CD14-positive monocyte (primary cell): ENCODE data around the gene MANSC4. TPM values are rescaled to one million over a fixed set of nuclear protein-coding genes. Genes with fewer than 3 reads are reported as not detected.

Experiments used
- DNase-seq, 3 donors: peaks; one replicate each; pipeline ENCODE4 v3.0.0-alpha.2; 2011 to 2022
- H2AFZ ChIP-seq: 2 replicates; pipeline ENCODE4 v1.6.0; 2012; ENCODE audit warnings: mild to moderate bottlenecking, low read depth, low read length, inconsistent platforms; ENCODE audit not compliant: insufficient read depth, poor library complexity, severe bottlenecking
- H3K27ac ChIP-seq, 2 donors: 1 replicate in 1 of 2; 2 replicates in 1 of 2; pipeline ENCODE4 v1.5.1; 2012 to 2013; ENCODE audit warnings: low read length in 2 of 2, control low read depth in 1 of 2, inconsistent platforms in 1 of 2, low read depth in 1 of 2, mild to moderate bottlenecking in 1 of 2
- H3K27me3 ChIP-seq, 2 donors: one replicate each; pipeline versions ENCODE4 v1.6.0 to v1.6.1; 2011 to 2013; ENCODE audit warnings: low read length in 2 of 2; ENCODE audit not compliant: control insufficient read depth in 2 of 2, insufficient read depth in 2 of 2
- H3K36me3 ChIP-seq, 2 donors: replicated peaks in 1 of 2; 1 replicate in 1 of 2; 2 replicates in 1 of 2; pipeline versions ENCODE4 v1.5.1 to v1.6.1; 2012 to 2013; ENCODE audit warnings: low read length in 2 of 2, control low read depth in 1 of 2, inconsistent platforms in 1 of 2, mild to moderate bottlenecking in 1 of 2; ENCODE audit not compliant: insufficient read depth in 2 of 2, control insufficient read depth in 1 of 2
- H3K4me1 ChIP-seq, 2 donors: 1 replicate in 1 of 2; 2 replicates in 1 of 2; pipeline versions ENCODE4 v1.5.1 to v1.6.1; 2012 to 2013; ENCODE audit warnings: low read length in 2 of 2, control low read depth in 1 of 2, inconsistent platforms in 1 of 2, mild to moderate bottlenecking in 1 of 2, moderate library complexity in 1 of 2; ENCODE audit not compliant: insufficient read depth in 2 of 2, control insufficient read depth in 1 of 2
- H3K4me2 ChIP-seq: replicated peaks from 2 replicates; pipeline ENCODE3; 2012; ENCODE audit warnings: low read length, moderate library complexity, mild to moderate bottlenecking; ENCODE audit not compliant: poor library complexity, severe bottlenecking; ENCODE audit errors: extremely low read depth
- H3K4me3 ChIP-seq, 3 experiments: fragments of 200-600 bp in 1 of 3; sonication (generic) in 1 of 3; replicated peaks in 1 of 3; 1 replicate in 2 of 3; 2 replicates in 1 of 3; pipeline ENCODE4 v1.5.1; 2011 to 2013; ENCODE audit warnings: low read length in 3 of 3, mild to moderate bottlenecking in 3 of 3, control low read depth in 2 of 3, low read depth in 2 of 3, inconsistent platforms in 1 of 3, moderate library complexity in 1 of 3
- H3K79me2 ChIP-seq: 2 replicates; pipeline ENCODE4 v1.6.0; 2012; ENCODE audit warnings: mild to moderate bottlenecking, control low read depth, inconsistent platforms, low read length, moderate library complexity; ENCODE audit not compliant: insufficient read depth
- H3K9ac ChIP-seq: 2 replicates; pipeline ENCODE4 v1.6.0; 2017; ENCODE audit warnings: low read length, mild to moderate bottlenecking; ENCODE audit not compliant: insufficient read depth, poor library complexity, severe bottlenecking
- H3K9me3 ChIP-seq, 2 donors: replicated peaks in 1 of 2; 1 replicate in 1 of 2; 2 replicates in 1 of 2; pipeline versions ENCODE4 v1.5.1 to v1.6.1; 2012 to 2013; ENCODE audit warnings: low read length in 2 of 2, control low read depth in 1 of 2; ENCODE audit not compliant: control insufficient read depth in 1 of 2, insufficient read depth in 1 of 2
- H4K20me1 ChIP-seq: 2 replicates; pipeline ENCODE4 v1.6.0; 2012; ENCODE audit warnings: mild to moderate bottlenecking, low read length, control low read depth, moderate library complexity; ENCODE audit not compliant: insufficient read depth
- H3K27ac Mint-ChIP-seq, 7 donors: one replicate each; pipeline ENCODE4 v1.8.0; 2020; ENCODE audit warnings: mild to moderate bottlenecking in 7 of 7, mixed read lengths in 7 of 7, moderate library complexity in 6 of 7, inconsistent platforms in 2 of 7
- H3K27me3 Mint-ChIP-seq, 3 donors: one replicate each; pipeline ENCODE4 v1.8.0; 2021 to 2022; ENCODE audit warnings: low read depth in 3 of 3, mild to moderate bottlenecking in 3 of 3, mixed read lengths in 3 of 3, moderate library complexity in 3 of 3, inconsistent platforms in 1 of 3
- H3K36me3 Mint-ChIP-seq, 2 donors: one replicate each; pipeline ENCODE4 v1.8.0; 2020; ENCODE audit warnings: mixed read lengths in 2 of 2, inconsistent platforms in 1 of 2, mild to moderate bottlenecking in 1 of 2
- H3K4me1 Mint-ChIP-seq: one replicate; pipeline ENCODE4 v1.8.0; 2020; ENCODE audit warnings: mild to moderate bottlenecking, mixed read lengths
- H3K4me3 Mint-ChIP-seq, 2 donors: one replicate each; pipeline ENCODE4 v1.8.0; 2020; ENCODE audit warnings: mild to moderate bottlenecking in 2 of 2, mixed read lengths in 2 of 2, moderate library complexity in 1 of 2
- H3K9me3 Mint-ChIP-seq, 7 donors: one replicate each; pipeline ENCODE4 v1.8.0; 2020 to 2022; ENCODE audit warnings: mixed read lengths in 7 of 7, mild to moderate bottlenecking in 6 of 7, moderate library complexity in 6 of 7, inconsistent platforms in 2 of 7
- CTCF ChIP-seq: fragments of 200-600 bp; IDR thresholded peaks from one replicate; pipeline ENCODE4 v1.8.0; 2022; ENCODE audit warnings: antibody characterized with exemption, mild to moderate bottlenecking
- WGBS: methylation state at CpG from one replicate; pipeline ENCODE4 v1.1.5; 2013; ENCODE audit warnings: missing lambda C conversion rate; ENCODE audit not compliant: insufficient coverage; 5-methylcytosine and 5-hydroxymethylcytosine counted together
- intact Hi-C, 2 donors: fragments of 100-400 bp; cut with micrococcal nuclease; formaldehyde crosslinking; loops; one replicate each; pipeline versions ENCODE4 v1.15.0 to v1.15.1; 2023
- polyA plus RNA-seq, 3 donors: library from polyadenylated mRNA; depleted of rRNA in 1 of 3; unstranded in 2 of 3; stranded (reverse) in 1 of 3; fragments of 300-500 nt in 2 of 3; fragments of >200 nt in 1 of 3; fragmentation: Illumina TruSeq in 2 of 3; gene quantifications; 1 replicate in 2 of 3; 2 replicates in 1 of 3; pipeline ENCODE4 v1.2.3, GENCODE V29; 2012 to 2021

Gene MANSC4
- polyA plus RNA-seq, 3 donors, result not detected

GRCh38 chr12:27818401-27818918, 38.4 kb upstream of the MANSC4 start:
- no peak overlapping the region for H3K27ac Mint-ChIP-seq

GRCh38 chr12:27817766-27818165, 37.7 kb upstream of the MANSC4 start:
- Mint-ChIP-seq H3K36me3 (no peaks in the 10 kb centered on the region), H3K27ac (no peak overlapping the region), H3K4me3 (no peak overlapping the region), H3K9me3 (peaks cover 0 to 2% (median 0%) of the 10 kb centered on the region in 7 donors), H3K4me1 (peaks cover 5% of the 10 kb centered on the region), H3K27me3 (peaks cover 3 to 5% (median 4%) of the 10 kb centered on the region in 3 donors)
- no peak overlapping the region for H3K4me3 ChIP-seq
- no peak for TF ChIP-seq CTCF
- 95% methylated on average over 3 of the region's 4 CpGs for WGBS
- H3K9me3 ChIP-seq, result no peaks in the 10 kb centered on the region
- H3K27me3 ChIP-seq, result no peaks in the 10 kb centered on the region
- no peaks in the 10 kb centered on the region for H3K36me3 ChIP-seq
- H4K20me1 ChIP-seq, result no peaks in the 10 kb centered on the region
- DNase-seq, result no peak
- no peak overlapping the region for H3K9ac ChIP-seq
- no peak overlapping the region for H3K4me2 ChIP-seq
- H3K4me1 ChIP-seq, result no peaks in the 10 kb centered on the region
- H3K79me2 ChIP-seq, result no peaks in the 10 kb centered on the region
- H2AFZ ChIP-seq, result no peak overlapping the region
- intact Hi-C loops, result no loop called here
- no peak overlapping the region for H3K27ac ChIP-seq

More at GRCh38 chr12:27818401-27818918, 38.4 kb upstream of the MANSC4 start:
- H2AFZ ChIP-seq, result no peak overlapping the region
- TF ChIP-seq CTCF, result no peak
- intact Hi-C loops, result no loop called here
- no peak overlapping the region for H3K9ac ChIP-seq
- H3K27me3 ChIP-seq, result no peaks in the 10 kb centered on the region
- H3K4me1 ChIP-seq, result no peaks in the 10 kb centered on the region
- no peaks in the 10 kb centered on the region for H3K36me3 ChIP-seq
- peaks cover 0 to 2% (median 0%) of the 10 kb centered on the region in 7 donors for H3K9me3 Mint-ChIP-seq
- no peaks in the 10 kb centered on the region for H3K36me3 Mint-ChIP-seq
- H3K79me2 ChIP-seq, result no peaks in the 10 kb centered on the region
- H3K9me3 ChIP-seq, result no peaks in the 10 kb centered on the region
- 76% methylated on average over 6 of the region's 7 CpGs for WGBS
- H3K4me3 Mint-ChIP-seq, result no peak overlapping the region
- no peak overlapping the region for H3K4me2 ChIP-seq
- no peak overlapping the region for H3K27ac ChIP-seq
- H3K4me1 Mint-ChIP-seq, result peaks cover 5% of the 10 kb centered on the region
- no peak for DNase-seq
- no peaks in the 10 kb centered on the region for H4K20me1 ChIP-seq
- peaks cover 3 to 5% (median 4%) of the 10 kb centered on the region in 3 donors for H3K27me3 Mint-ChIP-seq
- no peak overlapping the region for H3K4me3 ChIP-seq
